ENCODE measurements around the gene RAP1GAP2. TPM values are rescaled to one million over a fixed set of nuclear protein-coding genes. Genes with fewer than 3 reads are reported as not detected.
"Not testable (repeated sequence)": the region's sequence is repeated elsewhere in the genome, so short reads cannot be mapped to it uniquely, and the experiment has no call there.

The RAP1GAP2 gene
- polyA plus RNA-seq, 1 of the 3 experiments (the other 2 are of a cell fraction): 22.0 TPM

- H3K4me3 ChIP-seq (ENCODE audit: low read depth in 2 of 2, low read length in 1 of 2); H3K79me2 ChIP-seq (ENCODE audit: insufficient read depth); H3K27me3 ChIP-seq (ENCODE audit: insufficient read depth); DNase-seq; H3K9me3 ChIP-seq; H2AFZ ChIP-seq (ENCODE audit: low read depth); H3K9me2 ChIP-seq; CTCF ChIA-PET; POLR2A ChIA-PET; H4K20me1 ChIP-seq (ENCODE audit: insufficient read depth); H3K36me3 ChIP-seq (replicated peaks in 1 of 2; ENCODE audit: control insufficient read depth in 1 of 2, insufficient read depth in 2 of 2, low read length in 1 of 2): not testable (repeated sequence)
- peaks cover 19 to 24% of the 10 kb centered on the region in 2 experiments; a peak in 3 of 4 replicates for H3K4me1 ChIP-seq (ENCODE audit: control insufficient read depth in 1 of 2, insufficient read depth in 2 of 2, low read depth in 1 of 2, low read length in 1 of 2)
- H3K27ac ChIP-seq (ENCODE audit: low read depth in 2 of 2, low read length in 1 of 2): peak overlapping the region in 1 of 2 experiments; percentile 87; a peak in 2 of 4 replicates
- peak overlapping the region; percentile 46 for H3K9ac ChIP-seq
- TF ChIP-seq YY1 (IDR thresholded peaks at IDR 0.05; ENCODE audit: low read depth): 0 out of 2 replicates have a peak, but pooled peaks have one; percentile 32
- peak; percentile 78 for TF ChIP-seq TCF12 (IDR thresholded peaks at IDR 0.05)
- TF ChIP-seq EP300 (IDR thresholded peaks at IDR 0.05; ENCODE audit: borderline replicate concordance in 1 of 2, low read depth in 1 of 2, low read length in 1 of 2): peak in 1 of 2 experiments; percentile 95; a peak in 2 of 4 replicates
- TF ChIP-seq, protein P1, sequence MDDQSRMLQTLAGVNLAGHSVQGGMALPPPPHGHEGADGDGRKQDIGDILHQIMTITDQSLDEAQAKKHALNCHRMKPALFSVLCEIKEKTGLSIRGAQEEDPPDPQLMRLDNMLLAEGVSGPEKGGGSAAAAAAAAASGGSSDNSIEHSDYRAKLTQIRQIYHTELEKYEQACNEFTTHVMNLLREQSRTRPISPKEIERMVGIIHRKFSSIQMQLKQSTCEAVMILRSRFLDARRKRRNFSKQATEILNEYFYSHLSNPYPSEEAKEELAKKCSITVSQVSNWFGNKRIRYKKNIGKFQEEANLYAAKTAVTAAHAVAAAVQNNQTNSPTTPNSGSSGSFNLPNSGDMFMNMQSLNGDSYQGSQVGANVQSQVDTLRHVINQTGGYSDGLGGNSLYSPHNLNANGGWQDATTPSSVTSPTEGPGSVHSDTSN (IDR thresholded peaks at IDR 0.05): peak; percentile 47
- TF ChIP-seq NFIC (IDR thresholded peaks at IDR 0.05; ENCODE audit: borderline replicate concordance): peak; percentile 58
- peak; percentile 40; the same call in 1 of the 2 replicates for TF ChIP-seq POLR2AphosphoS5 (IDR thresholded peaks at IDR 0.05; ENCODE audit: low read depth, low read length)
- peak; percentile 98 for TF ChIP-seq FOSL2 (IDR thresholded peaks at IDR 0.05; ENCODE audit: borderline replicate concordance, low read depth)
- peak; percentile 55; the same call in 1 of the 2 replicates for TF ChIP-seq RXRA (IDR thresholded peaks at IDR 0.05; ENCODE audit: borderline replicate concordance, low read depth)
- TF ChIP-seq, protein P2, sequence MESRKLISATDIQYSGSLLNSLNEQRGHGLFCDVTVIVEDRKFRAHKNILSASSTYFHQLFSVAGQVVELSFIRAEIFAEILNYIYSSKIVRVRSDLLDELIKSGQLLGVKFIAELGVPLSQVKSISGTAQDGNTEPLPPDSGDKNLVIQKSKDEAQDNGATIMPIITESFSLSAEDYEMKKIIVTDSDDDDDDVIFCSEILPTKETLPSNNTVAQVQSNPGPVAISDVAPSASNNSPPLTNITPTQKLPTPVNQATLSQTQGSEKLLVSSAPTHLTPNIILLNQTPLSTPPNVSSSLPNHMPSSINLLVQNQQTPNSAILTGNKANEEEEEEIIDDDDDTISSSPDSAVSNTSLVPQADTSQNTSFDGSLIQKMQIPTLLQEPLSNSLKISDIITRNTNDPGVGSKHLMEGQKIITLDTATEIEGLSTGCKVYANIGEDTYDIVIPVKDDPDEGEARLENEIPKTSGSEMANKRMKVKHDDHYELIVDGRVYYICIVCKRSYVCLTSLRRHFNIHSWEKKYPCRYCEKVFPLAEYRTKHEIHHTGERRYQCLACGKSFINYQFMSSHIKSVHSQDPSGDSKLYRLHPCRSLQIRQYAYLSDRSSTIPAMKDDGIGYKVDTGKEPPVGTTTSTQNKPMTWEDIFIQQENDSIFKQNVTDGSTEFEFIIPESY (IDR thresholded peaks at IDR 0.05; ENCODE audit: borderline replicate concordance, low read depth): peak; percentile 68; the same call in 1 of the 2 replicates
- TF ChIP-seq, protein P3, sequence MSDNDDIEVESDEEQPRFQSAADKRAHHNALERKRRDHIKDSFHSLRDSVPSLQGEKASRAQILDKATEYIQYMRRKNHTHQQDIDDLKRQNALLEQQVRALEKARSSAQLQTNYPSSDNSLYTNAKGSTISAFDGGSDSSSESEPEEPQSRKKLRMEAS (IDR thresholded peaks at IDR 0.05; ENCODE audit: low read depth): 0 out of 2 replicates have a peak, but pooled peaks have one; percentile 22
- TF ChIP-seq TEAD4 (IDR thresholded peaks at IDR 0.05; ENCODE audit: borderline replicate concordance, insufficient read depth): peak; percentile 94
- TF ChIP-seq JUND (IDR thresholded peaks at IDR 0.05): peak; percentile 88
- H3F3A ChIP-seq (replicated peaks; ENCODE audit: insufficient read depth): peaks cover 23% of the 10 kb centered on the region
- H3K4me2 ChIP-seq: peak overlapping the region; percentile 56; the same call in 1 of the 2 replicates
- WGBS (ENCODE audit: low lambda C conversion rate): 22% methylated on average over 9 of the region's 9 CpGs
Observed at GRCh38 chr17:2998469-2998901, 202.2 kb downstream of the RAP1GAP2 start.

- 90% methylated on average over 12 of the region's 14 CpGs for WGBS (ENCODE audit: low lambda C conversion rate)
- CTCF ChIA-PET: interaction anchor here (1.0 to 15.8 kb wide), 7 partner anchors 10 to 216 kb away, joined by 3 to 238 read pairs (median 4); no protein-coding TSS in a partner anchor
- Histone ChIP-seq H3K4me1 (ENCODE audit: control insufficient read depth in 1 of 2, insufficient read depth in 2 of 2, low read depth in 1 of 2, low read length in 1 of 2) (peaks cover 39 to 42% of the 10 kb centered on the region in 2 experiments), H3K4me2 (no peak overlapping the region), H3K9ac (no peak overlapping the region), H3K36me3 (replicated peaks in 1 of 2; ENCODE audit: control insufficient read depth in 1 of 2, insufficient read depth in 2 of 2, low read length in 1 of 2) (peaks cover 0 to 21% of the 10 kb centered on the region in 2 experiments), H3K79me2 (ENCODE audit: insufficient read depth) (peaks cover 8% of the 10 kb centered on the region; the same call in 1 of the 2 replicates), H3F3A (replicated peaks; ENCODE audit: insufficient read depth) (peaks cover 26% of the 10 kb centered on the region), H3K27ac (ENCODE audit: low read depth in 2 of 2, low read length in 1 of 2) (peak overlapping the region; percentile 88 to 96), H3K27me3 (ENCODE audit: insufficient read depth) (no peaks in the 10 kb centered on the region), H3K4me3 (ENCODE audit: low read depth in 2 of 2, low read length in 1 of 2) (no peak overlapping the region), H3K9me3 (no peaks in the 10 kb centered on the region), H3K9me2 (no peaks in the 10 kb centered on the region), H4K20me1 (ENCODE audit: insufficient read depth) (no peaks in the 10 kb centered on the region), H2AFZ (ENCODE audit: low read depth) (no peak overlapping the region)
- no peak for DNase-seq
- POLR2A ChIA-PET: interaction anchor here (1.1 to 2.5 kb wide), 3 partner anchors 35 to 96 kb away, joined by 4 to 15 read pairs (median 10); no protein-coding TSS in a partner anchor
- TF ChIP-seq RXRA (IDR thresholded peaks at IDR 0.05; ENCODE audit: borderline replicate concordance, low read depth): no peak
- TF ChIP-seq USF1 (IDR thresholded peaks at IDR 0.05; ENCODE audit: borderline replicate concordance, low read depth): no peak
- no peak for TF ChIP-seq TAF1 (IDR thresholded peaks at IDR 0.05; ENCODE audit: borderline replicate concordance, low read depth, low read length)
- TF ChIP-seq, protein P4, sequence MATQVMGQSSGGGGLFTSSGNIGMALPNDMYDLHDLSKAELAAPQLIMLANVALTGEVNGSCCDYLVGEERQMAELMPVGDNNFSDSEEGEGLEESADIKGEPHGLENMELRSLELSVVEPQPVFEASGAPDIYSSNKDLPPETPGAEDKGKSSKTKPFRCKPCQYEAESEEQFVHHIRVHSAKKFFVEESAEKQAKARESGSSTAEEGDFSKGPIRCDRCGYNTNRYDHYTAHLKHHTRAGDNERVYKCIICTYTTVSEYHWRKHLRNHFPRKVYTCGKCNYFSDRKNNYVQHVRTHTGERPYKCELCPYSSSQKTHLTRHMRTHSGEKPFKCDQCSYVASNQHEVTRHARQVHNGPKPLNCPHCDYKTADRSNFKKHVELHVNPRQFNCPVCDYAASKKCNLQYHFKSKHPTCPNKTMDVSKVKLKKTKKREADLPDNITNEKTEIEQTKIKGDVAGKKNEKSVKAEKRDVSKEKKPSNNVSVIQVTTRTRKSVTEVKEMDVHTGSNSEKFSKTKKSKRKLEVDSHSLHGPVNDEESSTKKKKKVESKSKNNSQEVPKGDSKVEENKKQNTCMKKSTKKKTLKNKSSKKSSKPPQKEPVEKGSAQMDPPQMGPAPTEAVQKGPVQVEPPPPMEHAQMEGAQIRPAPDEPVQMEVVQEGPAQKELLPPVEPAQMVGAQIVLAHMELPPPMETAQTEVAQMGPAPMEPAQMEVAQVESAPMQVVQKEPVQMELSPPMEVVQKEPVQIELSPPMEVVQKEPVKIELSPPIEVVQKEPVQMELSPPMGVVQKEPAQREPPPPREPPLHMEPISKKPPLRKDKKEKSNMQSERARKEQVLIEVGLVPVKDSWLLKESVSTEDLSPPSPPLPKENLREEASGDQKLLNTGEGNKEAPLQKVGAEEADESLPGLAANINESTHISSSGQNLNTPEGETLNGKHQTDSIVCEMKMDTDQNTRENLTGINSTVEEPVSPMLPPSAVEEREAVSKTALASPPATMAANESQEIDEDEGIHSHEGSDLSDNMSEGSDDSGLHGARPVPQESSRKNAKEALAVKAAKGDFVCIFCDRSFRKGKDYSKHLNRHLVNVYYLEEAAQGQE (IDR thresholded peaks at IDR 0.05; ENCODE audit: low read depth, low read length): no peak
- no peak for TF ChIP-seq SIN3A (IDR thresholded peaks at IDR 0.05; ENCODE audit: borderline replicate concordance, low read depth, low read length)
- no peak for TF ChIP-seq TCF12 (IDR thresholded peaks at IDR 0.05)
- no peak for TF ChIP-seq EZH2phosphoT487 (IDR thresholded peaks at IDR 0.05; ENCODE audit: borderline replicate concordance, low read depth)
- no peak for TF ChIP-seq ELF1 (IDR thresholded peaks at IDR 0.05)
- no peak for TF ChIP-seq YY1 (IDR thresholded peaks at IDR 0.05; ENCODE audit: low read depth)
Observed at GRCh38 chr17:3002538-3003295, 206.5 kb downstream of the RAP1GAP2 start.

All from SK-N-SH (cell line).